Coronary artery (tissue), 2 donors: ENCODE measurements around the gene IL1R2.

ENCODE experiments used
- DNase-seq: peaks from one replicate; pipeline ENCODE4 v3.0.0-alpha.2; 2017; ENCODE audit warnings: low spot score
- H3K27ac ChIP-seq, 2 donors: fragments of 200-600 bp; sonication (generic); one replicate each; pipeline ENCODE4 v1.5.1; 2016 to 2019
- H3K4me3 ChIP-seq: fragments of 200-600 bp; sonication (generic); 2 replicates; pipeline ENCODE4 v1.5.1; 2016; ENCODE audit warnings: mild to moderate bottlenecking, moderate library complexity
- TF ChIP-seq, protein P1 (sequence below): fragments of 200-600 bp; sonication (generic); IDR thresholded peaks from one replicate; pipeline ENCODE4 v1.5.1; 2019; ENCODE audit warnings: antibody characterized with exemption

The IL1R2 gene

DNA sequence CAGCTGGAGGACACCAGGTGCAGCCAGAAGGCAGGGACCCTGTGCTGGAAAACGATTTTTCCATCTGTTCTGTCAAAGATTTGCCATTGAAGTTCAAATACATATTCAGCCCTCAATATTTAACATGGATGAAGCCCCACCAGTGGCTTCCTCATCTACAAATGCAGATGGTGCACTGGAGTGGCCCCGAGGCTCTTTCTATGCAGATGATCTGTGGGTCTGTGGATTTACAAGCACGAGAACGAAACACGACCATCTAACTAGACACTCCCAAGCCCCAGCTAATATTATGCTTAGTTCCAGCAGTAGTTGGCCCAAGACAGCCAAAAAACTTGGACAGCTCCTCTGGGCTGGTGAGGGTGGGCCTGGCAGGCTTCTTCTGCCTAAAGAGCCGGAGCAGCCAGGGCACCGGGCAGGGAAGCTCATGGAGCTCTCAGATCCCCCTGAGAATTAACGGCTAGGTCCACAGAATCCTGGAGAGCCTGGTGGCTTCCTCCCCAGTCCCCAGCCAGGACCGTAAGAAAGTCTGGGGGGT is 9.2 kb upstream of the IL1R2 start:
- no peak for DNase-seq
- TF ChIP-seq, protein P1, sequence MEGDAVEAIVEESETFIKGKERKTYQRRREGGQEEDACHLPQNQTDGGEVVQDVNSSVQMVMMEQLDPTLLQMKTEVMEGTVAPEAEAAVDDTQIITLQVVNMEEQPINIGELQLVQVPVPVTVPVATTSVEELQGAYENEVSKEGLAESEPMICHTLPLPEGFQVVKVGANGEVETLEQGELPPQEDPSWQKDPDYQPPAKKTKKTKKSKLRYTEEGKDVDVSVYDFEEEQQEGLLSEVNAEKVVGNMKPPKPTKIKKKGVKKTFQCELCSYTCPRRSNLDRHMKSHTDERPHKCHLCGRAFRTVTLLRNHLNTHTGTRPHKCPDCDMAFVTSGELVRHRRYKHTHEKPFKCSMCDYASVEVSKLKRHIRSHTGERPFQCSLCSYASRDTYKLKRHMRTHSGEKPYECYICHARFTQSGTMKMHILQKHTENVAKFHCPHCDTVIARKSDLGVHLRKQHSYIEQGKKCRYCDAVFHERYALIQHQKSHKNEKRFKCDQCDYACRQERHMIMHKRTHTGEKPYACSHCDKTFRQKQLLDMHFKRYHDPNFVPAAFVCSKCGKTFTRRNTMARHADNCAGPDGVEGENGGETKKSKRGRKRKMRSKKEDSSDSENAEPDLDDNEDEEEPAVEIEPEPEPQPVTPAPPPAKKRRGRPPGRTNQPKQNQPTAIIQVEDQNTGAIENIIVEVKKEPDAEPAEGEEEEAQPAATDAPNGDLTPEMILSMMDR, result no peak
- Histone ChIP-seq H3K4me3 (no peak overlapping the region), H3K27ac (no peak overlapping the region)

DNA sequence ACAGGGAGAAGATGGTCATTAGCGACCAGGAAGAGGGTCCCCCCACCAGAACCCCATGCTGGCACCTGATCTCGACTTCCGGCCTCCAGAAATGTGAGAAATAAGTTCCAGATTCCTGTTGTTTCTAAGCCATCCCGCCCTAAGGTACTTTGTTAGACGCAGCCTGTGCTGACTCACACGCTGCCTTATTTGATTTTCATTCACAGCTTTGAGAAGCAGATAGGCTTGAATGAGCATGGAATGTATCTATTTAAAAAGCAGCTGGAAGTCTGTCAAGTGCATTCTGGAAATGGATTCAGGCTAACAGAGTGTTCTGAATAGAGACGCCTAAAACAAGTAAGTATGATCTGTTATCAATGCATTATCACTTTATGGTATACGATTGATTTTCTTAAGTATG is 8.3 kb upstream of the IL1R2 start:
- DNase-seq, result no peak
- TF ChIP-seq, protein P1, result no peak
- H3K4me3 ChIP-seq, result no peak overlapping the region
- H3K27ac ChIP-seq, result no peak overlapping the region

DNA sequence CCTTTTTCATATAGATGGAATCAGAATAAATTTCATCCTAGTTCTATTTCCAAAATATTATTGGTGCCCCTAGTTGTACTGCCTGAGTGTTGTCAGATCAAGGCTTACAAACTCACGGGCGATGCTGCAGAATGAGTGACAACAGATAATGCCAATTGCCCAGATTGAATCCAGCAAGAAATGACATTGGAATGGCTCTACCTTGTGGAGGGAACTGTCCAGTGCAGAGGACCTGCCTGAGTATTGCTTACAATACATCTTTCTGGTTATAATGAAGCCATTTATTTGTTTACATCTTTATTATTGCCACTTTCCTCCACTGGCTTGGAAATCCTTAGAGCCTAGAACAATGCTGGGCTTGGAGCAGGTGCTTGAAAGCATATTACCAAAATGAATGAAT is 7.8 kb upstream of the IL1R2 start:
- no peak for DNase-seq
- Histone ChIP-seq H3K27ac (no peak overlapping the region), H3K4me3 (no peak overlapping the region)
- TF ChIP-seq, protein P1, result no peak

DNA sequence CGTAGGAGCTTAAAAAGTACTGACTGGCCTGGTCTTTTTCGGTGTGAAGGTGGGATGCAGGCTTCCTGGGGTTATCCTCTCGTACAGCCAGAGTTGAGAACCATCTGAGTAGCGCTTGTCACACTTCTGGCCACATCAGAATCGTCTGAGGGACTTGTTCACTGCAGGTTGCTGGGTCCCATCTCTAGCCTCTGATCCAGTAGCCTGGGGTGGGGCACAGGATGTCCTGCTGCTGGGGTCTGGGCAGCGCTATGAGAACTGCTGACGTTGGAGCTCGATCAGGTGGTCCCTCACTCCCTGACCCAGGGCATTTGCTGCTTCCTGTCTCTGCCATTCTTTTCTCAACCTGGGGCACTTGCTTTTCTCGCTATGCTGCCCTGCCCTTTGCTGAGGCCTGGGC is 7.1 kb upstream of the IL1R2 start:
- DNase-seq, result no peak
- H3K4me3 ChIP-seq, result no peak overlapping the region
- no peak overlapping the region for H3K27ac ChIP-seq
- TF ChIP-seq, protein P1, result no peak

DNA sequence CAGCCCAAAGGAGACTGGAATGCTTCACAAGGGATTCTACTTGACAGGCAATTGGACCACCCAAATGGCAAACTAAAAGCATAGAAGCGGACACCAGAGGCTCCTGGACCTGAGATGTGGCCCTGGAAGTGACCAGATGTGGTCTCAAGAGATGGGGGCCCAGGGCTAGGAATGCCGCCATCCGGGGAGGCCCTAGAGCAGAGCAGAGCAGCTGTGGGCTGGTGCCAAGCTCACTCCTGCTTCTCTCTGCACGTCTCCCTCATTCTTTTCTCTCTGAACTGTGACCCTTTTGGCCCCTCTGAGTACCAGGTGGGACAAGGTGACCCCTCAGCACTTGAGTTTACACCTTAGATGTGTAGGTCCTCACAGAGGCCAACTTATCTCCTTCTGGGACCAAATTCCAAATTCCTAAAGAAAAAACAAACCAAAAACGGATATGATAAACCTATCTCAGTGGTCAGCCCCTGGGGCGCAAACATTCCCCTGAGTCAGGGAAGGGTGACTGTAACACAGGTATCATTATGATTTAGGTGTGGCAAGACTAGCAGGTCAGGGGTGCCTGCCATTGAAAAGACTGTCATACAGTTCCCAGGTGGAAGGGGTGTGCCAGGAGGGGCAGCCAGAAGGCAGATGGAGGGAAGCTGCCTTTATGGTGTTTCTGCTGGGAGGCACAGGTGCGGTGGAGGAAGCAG is 6.5 kb upstream of the IL1R2 start:
- Histone ChIP-seq H3K4me3 (no peak overlapping the region), H3K27ac (no peak overlapping the region)
- TF ChIP-seq, protein P1, result no peak
- DNase-seq, result no peak

DNA sequence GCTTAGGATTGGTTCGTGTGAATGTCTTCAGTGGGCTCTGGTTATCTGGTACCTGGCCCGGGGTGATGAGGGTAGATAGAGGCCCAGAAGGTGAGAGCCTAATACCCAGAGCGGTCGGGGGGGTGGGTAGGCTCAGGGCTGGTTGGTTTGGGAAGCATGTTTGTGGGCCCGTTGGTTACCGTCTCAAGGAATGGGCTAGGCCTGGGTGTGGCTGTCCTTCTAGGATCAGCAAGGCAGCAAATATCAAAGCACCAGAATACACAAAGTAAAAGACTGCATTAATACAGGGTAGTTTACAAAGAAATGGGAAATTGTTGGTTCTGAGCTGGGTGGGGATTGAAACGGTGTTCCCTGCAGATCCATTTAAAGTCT is 6.0 kb upstream of the IL1R2 start:
- no peak for DNase-seq
- Histone ChIP-seq H3K27ac (no peak overlapping the region), H3K4me3 (no peak overlapping the region)
- TF ChIP-seq, protein P1, result no peak

DNA sequence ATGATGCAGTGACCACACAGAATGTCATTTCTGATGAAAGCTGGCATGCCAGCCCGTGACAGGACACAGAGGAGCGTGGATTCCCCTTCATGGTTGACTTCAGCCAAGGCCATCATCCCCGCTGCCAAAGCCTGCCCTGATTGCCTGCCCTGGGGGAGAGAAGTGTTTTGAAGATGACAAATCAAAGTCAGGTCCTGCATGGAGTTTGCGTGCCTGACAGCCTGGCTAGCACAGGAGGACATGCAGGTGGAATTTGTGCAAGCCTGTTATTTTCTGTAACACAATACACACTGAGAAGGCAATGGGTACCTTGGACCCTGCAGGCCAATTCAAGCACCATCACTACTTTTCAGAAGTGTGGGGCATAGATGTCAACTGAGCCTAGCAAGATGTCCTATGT is 5.4 kb upstream of the IL1R2 start:
- DNase-seq, result no peak
- H3K27ac ChIP-seq, result no peak overlapping the region
- H3K4me3 ChIP-seq, result no peak overlapping the region
- TF ChIP-seq, protein P1, result no peak
